GM19455 (cell line): Measurements from ENCODE around the gene GPBP1L1.
A peak's percentile ranks its signal among the peaks of the same experiment; 100 is the strongest.
"Not testable (repeated sequence)": the region's sequence is repeated elsewhere in the genome, so short reads cannot be mapped to it uniquely, and the experiment has no call there.

Experiments used
- ATAC-seq: cut with Tn5 transposase; IDR thresholded peaks from one replicate; pipeline ENCODE4 v1.9.1; 2021; ENCODE audit not compliant: unreplicated experiment

GPBP1L1 gene

GRCh38 chr1:45596765-45597164 lies 89.6 kb downstream of the GPBP1L1 start:
- ATAC-seq = not testable (repeated sequence)

GRCh38 chr1:45594412-45594811 lies 91.9 kb downstream of the GPBP1L1 start:
- no peak for ATAC-seq

GRCh38 chr1:45589861-45590260 lies 96.5 kb downstream of the GPBP1L1 start:
- no peak for ATAC-seq

DNA sequence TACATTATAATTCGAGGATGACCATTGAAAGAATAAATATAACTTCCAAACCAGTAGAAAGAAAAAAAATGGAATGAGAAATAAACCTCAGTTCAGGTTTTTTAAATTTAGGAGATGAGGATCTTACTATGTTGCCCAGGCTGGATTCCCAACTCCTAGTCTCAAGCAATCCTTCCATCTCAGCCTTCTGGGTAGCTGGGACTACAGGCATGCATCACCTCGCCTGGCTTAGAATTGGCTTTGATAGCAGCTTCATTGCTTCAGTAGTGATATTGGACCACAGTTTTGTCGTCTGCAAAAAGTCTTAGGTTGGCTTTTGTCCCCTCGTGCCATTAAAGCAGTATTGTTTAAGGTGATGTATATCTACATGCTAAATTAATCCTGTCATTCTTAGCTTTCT lies 99.6 kb downstream of the GPBP1L1 start:
- ATAC-seq = no peak

GRCh38 chr1:45585496-45586075 lies 100.7 kb downstream of the GPBP1L1 start:
- ATAC-seq = no peak

DNA sequence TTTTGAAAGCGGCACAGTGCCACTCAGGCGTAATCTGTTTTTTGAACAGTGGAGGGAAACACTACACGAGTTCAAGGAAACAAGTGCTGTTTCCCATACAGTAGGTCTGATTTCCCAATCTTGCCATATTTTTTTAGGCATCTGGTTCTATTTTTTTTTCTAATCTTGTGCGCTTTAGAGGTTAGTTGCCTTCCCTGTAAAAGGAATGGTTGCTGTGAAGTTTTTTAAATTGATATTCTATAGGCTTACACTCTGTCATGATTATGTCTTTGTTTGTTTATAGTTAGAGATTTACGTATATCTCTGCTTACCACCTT lies 101.3 kb downstream of the GPBP1L1 start:
- no peak for ATAC-seq

DNA sequence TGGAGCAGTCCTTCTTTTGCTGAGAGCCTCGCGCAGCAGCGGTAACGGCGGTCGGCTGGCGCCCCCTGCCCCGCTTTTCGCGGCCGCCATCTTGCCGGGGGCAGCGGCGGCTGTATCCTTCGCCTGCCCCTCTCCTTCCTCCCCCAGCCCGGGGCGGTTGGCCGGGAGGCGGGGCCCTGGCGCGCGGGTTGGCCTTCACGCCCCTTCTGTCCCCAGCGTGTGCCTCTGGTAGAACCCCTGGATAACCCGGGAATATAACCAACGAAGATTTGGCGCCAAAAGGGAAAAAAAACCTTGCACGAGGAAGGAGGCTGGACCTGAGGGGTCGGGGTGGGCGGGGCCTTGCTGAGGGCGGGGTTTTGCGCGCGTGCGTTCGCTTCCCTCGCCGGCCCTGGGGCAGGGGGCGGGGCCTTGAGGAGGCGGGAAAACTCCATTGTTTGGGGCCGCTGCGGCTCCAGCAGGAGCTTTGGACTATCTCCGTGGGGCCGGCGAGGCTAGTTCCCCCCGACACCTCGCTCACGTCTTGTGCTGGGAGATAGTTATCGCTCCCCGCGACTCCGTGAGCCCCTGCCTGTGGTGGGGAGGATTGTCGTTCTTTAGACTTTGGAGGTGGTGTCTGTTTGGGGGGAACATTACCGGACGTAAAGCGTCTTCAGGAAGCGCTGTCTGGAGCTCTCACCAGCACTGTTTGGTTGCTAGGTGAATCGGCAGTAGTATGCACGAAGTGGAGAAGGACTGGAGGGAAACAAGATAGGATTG lies 101.8 kb downstream of the GPBP1L1 start:
- peak; percentile 38 for ATAC-seq

GRCh38 chr1:45583666-45584350 lies 102.5 kb downstream of the GPBP1L1 start, which contains the start of gene NASP:
Gene NASP (plus strand): TSS chr1:45584041. CDS start chr1:45584147, 106 bp downstream.
- ATAC-seq = peak; percentile 48

DNA sequence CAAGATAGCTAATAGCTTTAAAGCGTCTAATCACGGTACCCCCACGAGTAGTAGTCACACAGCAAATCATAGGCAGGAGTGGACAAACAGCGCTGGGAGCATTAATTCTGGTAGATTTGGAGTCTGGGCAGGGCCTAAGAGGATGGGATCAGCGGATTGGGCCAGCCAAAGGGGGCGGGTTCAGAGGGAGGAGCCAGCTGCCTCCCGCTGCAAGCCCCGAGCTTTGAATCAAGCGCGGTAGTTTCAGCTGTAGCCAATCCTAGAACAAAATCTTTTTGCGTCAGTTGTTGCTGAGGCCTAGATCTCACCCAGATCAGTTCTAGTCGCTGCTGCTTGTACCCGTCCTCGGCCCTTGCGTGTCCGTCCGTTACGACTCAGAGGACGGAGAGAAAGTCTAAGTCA lies 103.1 kb downstream of the GPBP1L1 start:
- peak; percentile 77 for ATAC-seq
